ENCODE results near the gene PROCA1. TPM values are rescaled to one million over a fixed set of nuclear protein-coding genes. Genes with fewer than 3 reads are reported as not detected.

PROCA1 gene
- total and polyA plus RNA-seq, 12 donors, result 0.61 to 8.8 (median 2.2) TPM; not detected in 1

GRCh38 chr17:28748852-28749515 lies 37.3 kb upstream of the PROCA1 start:
- H3K27ac ChIP-seq, result peak overlapping the region in 3 of 5 donors; percentile 4 to 98 (median 8)
- intact Hi-C loops (cut with DNase I), result no loop called here
- no peaks in the 10 kb centered on the region for H3K27me3 ChIP-seq
- H3K9me3 ChIP-seq (replicated peaks in 1 of 3), result no peaks in the 10 kb centered on the region
- no peak for TF ChIP-seq CTCF (IDR thresholded peaks at IDR 0.05)
- TF ChIP-seq POLR2A (IDR thresholded peaks at IDR 0.05), result no peak
- H3K4me3 ChIP-seq, result no peak overlapping the region
- peaks cover 37 to 49% of the 10 kb centered on the region in 2 donors for H3K4me1 ChIP-seq (replicated peaks in 1 of 2)
- H3K36me3 ChIP-seq (replicated peaks in 1 of 2), result peaks cover 0 to 25% of the 10 kb centered on the region in 2 donors
- DNase-seq, result peak in 1 of 7 donors; percentile 28
- 46 to 62% (median 54%) methylated on average over 8 to 18 of the region's 18 CpGs for WGBS, 4 donors

- TF ChIP-seq POLR2A (IDR thresholded peaks at IDR 0.05) (no peak), CTCF (IDR thresholded peaks at IDR 0.05) (no peak)
- Histone ChIP-seq H3K9me3 (replicated peaks in 1 of 3) (no peaks in the 10 kb centered on the region), H3K27ac (peak overlapping the region in 2 of 5 donors; percentile 8 to 98), H3K36me3 (replicated peaks in 1 of 2) (peaks cover 0 to 25% of the 10 kb centered on the region in 2 donors), H3K27me3 (no peaks in the 10 kb centered on the region), H3K4me1 (replicated peaks in 1 of 2) (peaks cover 43 to 54% of the 10 kb centered on the region in 2 donors), H3K4me3 (no peak overlapping the region)
- intact Hi-C loops (cut with DNase I), result loop anchor here in 1 of 2 donors (2.0 kb wide), 1 partner anchor 19 kb away; the partner anchor contains the start of gene NEK8
- DNase-seq, result peak in 2 of 7 donors; percentile 24 to 25
- 76 to 87% (median 84%) methylated on average over 3 to 18 of the region's 18 CpGs for WGBS, 4 donors
Observed at GRCh38 chr17:28747801-28748750, 36.4 kb upstream of the PROCA1 start.

GRCh38 chr17:28747051-28747691 lies 35.5 kb upstream of the PROCA1 start:
- Histone ChIP-seq H3K36me3 (replicated peaks in 1 of 2) (peaks cover 0 to 25% of the 10 kb centered on the region in 2 donors), H3K4me3 (no peak overlapping the region), H3K9me3 (replicated peaks in 1 of 3) (no peaks in the 10 kb centered on the region), H3K4me1 (replicated peaks in 1 of 2) (peaks cover 47 to 57% of the 10 kb centered on the region in 2 donors), H3K27ac (peak overlapping the region in 4 of 5 donors; percentile 79 to 98 (median 90)), H3K27me3 (no peaks in the 10 kb centered on the region)
- intact Hi-C loops (cut with DNase I), result loop anchor here in 1 of 2 donors (2.0 kb wide), 1 partner anchor 18 kb away; the partner anchor contains the start of gene NEK8
- TF ChIP-seq CTCF (IDR thresholded peaks at IDR 0.05), result peak in 1 of 6 experiments; percentile 21
- TF ChIP-seq POLR2A (IDR thresholded peaks at IDR 0.05), result no peak
- 23 to 34% (median 26%) methylated on average over 4 to 7 of the region's 7 CpGs; no CpG with 5 or more reads in 1 of the 4 donors for WGBS, 4 donors
- peak in 5 of 7 donors; percentile 53 to 74 (median 68) for DNase-seq

All from adrenal gland (tissue), 12 donors.